Muscle layer of duodenum (tissue), 2 donors: Measurements from ENCODE around the gene WDR55.
"Not testable (repeated sequence)": the region's sequence is repeated elsewhere in the genome, so short reads cannot be mapped to it uniquely, and the experiment has no call there.

Experiments used
- H3K27ac ChIP-seq: one replicate; pipeline ENCODE4 v1.7.0; 2013; ENCODE audit warnings: mild to moderate bottlenecking, low read length
- H3K27me3 ChIP-seq: one replicate; pipeline ENCODE4 v1.7.0; 2013; ENCODE audit warnings: low read depth, mild to moderate bottlenecking, control low read depth, low read length
- H3K36me3 ChIP-seq, 2 donors: one replicate each; pipeline ENCODE4 v1.7.0; 2013; ENCODE audit warnings: low read length in 2 of 2, control low read depth in 1 of 2, mild to moderate bottlenecking in 1 of 2; ENCODE audit not compliant: insufficient read depth in 2 of 2, control insufficient read depth in 1 of 2
- H3K4me1 ChIP-seq, 2 donors: one replicate each; pipeline ENCODE4 v1.7.0; 2013; ENCODE audit warnings: low read length in 2 of 2, mild to moderate bottlenecking in 2 of 2, control low read depth in 1 of 2, moderate library complexity in 1 of 2; ENCODE audit not compliant: insufficient read depth in 2 of 2, control insufficient read depth in 1 of 2
- H3K4me3 ChIP-seq, 2 donors: one replicate each; pipeline ENCODE4 v1.7.0; 2013; ENCODE audit warnings: low read length in 2 of 2, low read depth in 1 of 2, mild to moderate bottlenecking in 1 of 2
- H3K9me3 ChIP-seq, 2 donors: one replicate each; pipeline ENCODE4 v1.7.0; 2013; ENCODE audit warnings: low read length in 2 of 2, control low read depth in 1 of 2, mild to moderate bottlenecking in 1 of 2; ENCODE audit not compliant: control insufficient read depth in 1 of 2
- donor health status: healthy.

The WDR55 gene

GRCh38 chr5:140718266-140718592, 53.5 kb downstream of the WDR55 start:
- no peak overlapping the region for H3K4me3 ChIP-seq
- no peaks in the 10 kb centered on the region for H3K36me3 ChIP-seq
- no peaks in the 10 kb centered on the region for H3K27me3 ChIP-seq
- no peaks in the 10 kb centered on the region for H3K9me3 ChIP-seq
- no peaks in the 10 kb centered on the region for H3K4me1 ChIP-seq
- H3K27ac ChIP-seq = no peak overlapping the region

- H3K4me3 ChIP-seq, H3K27ac ChIP-seq, H3K27me3 ChIP-seq, H3K36me3 ChIP-seq, H3K9me3 ChIP-seq, H3K4me1 ChIP-seq: not testable (repeated sequence)
These were observed 56.0 kb downstream of the WDR55 start for GRCh38 chr5:140720738-140721137.

- H3K4me3 ChIP-seq, H3K4me1 ChIP-seq, H3K9me3 ChIP-seq, H3K36me3 ChIP-seq, H3K27me3 ChIP-seq, H3K27ac ChIP-seq: not testable (repeated sequence)
These were observed 56.7 kb downstream of the WDR55 start for GRCh38 chr5:140721395-140721794.
